Mesenchymal stem cell (in vitro differentiated cells and primary cell): ENCODE measurements around the gene CBLB.

Experiments
- DNase-seq: peaks from one replicate; pipeline ENCODE4 v3.0.0-alpha.2; 2013
- H2AFZ ChIP-seq: one replicate; pipeline ENCODE4 v1.6.1; 2013; ENCODE audit warnings: low read depth, mild to moderate bottlenecking, control low read depth, inconsistent platforms, low read length, moderate library complexity
- H2AK5ac ChIP-seq: 2 replicates; pipeline ENCODE4 v1.6.1; 2013; ENCODE audit warnings: low read length, moderate library complexity, mild to moderate bottlenecking, inconsistent platforms; ENCODE audit not compliant: severe bottlenecking
- H2BK120ac ChIP-seq: one replicate; pipeline ENCODE4 v1.6.1; 2013; ENCODE audit warnings: low read depth, mild to moderate bottlenecking, inconsistent platforms, low read length, moderate library complexity
- H2BK12ac ChIP-seq, 2 experiments: one replicate each; pipeline ENCODE4 v1.6.1; 2013; ENCODE audit warnings: inconsistent platforms in 2 of 2, low read length in 2 of 2, mild to moderate bottlenecking in 2 of 2, moderate library complexity in 2 of 2, control low read depth in 1 of 2
- H2BK15ac ChIP-seq: one replicate; pipeline ENCODE4 v1.6.1; 2013; ENCODE audit warnings: mild to moderate bottlenecking, low read depth, inconsistent platforms; ENCODE audit not compliant: poor library complexity, severe bottlenecking
- H2BK5ac ChIP-seq: 2 replicates; pipeline ENCODE4 v1.6.1; 2013; ENCODE audit warnings: low read depth, mild to moderate bottlenecking, low read length, control low read depth, inconsistent platforms; ENCODE audit not compliant: poor library complexity, severe bottlenecking
- H3K14ac ChIP-seq, 2 experiments: one replicate each; pipeline ENCODE4 v1.6.1; 2013; ENCODE audit warnings: inconsistent platforms in 2 of 2, low read length in 2 of 2, control low read depth in 1 of 2, mild to moderate bottlenecking in 1 of 2, moderate library complexity in 1 of 2
- H3K18ac ChIP-seq, 2 experiments: one replicate each; pipeline ENCODE4 v1.6.1; 2013; ENCODE audit warnings: inconsistent platforms in 2 of 2, low read length in 2 of 2, control low read depth in 1 of 2, low read depth in 1 of 2, mild to moderate bottlenecking in 1 of 2
- H3K23ac ChIP-seq, 2 experiments: one replicate each; pipeline ENCODE4 v1.6.1; 2013; ENCODE audit warnings: inconsistent platforms in 2 of 2, low read length in 2 of 2, mild to moderate bottlenecking in 2 of 2, moderate library complexity in 2 of 2, control low read depth in 1 of 2
- H3K27ac ChIP-seq: 2 replicates; pipeline ENCODE4 v1.5.1; 2013; ENCODE audit warnings: mild to moderate bottlenecking, moderate library complexity, low read length, control low read depth, inconsistent platforms; ENCODE audit not compliant: poor library complexity, severe bottlenecking
- H3K27me3 ChIP-seq, 2 experiments: 2 replicates each; pipeline versions ENCODE4 v1.6.1 to v1.7.0; 2013; ENCODE audit warnings: low read length in 2 of 2, mild to moderate bottlenecking in 2 of 2, moderate library complexity in 2 of 2, control low read depth in 1 of 2, inconsistent platforms in 1 of 2; ENCODE audit not compliant: control insufficient read depth in 1 of 2, insufficient read depth in 1 of 2
- H3K36me3 ChIP-seq, 2 experiments: 2 replicates each; pipeline versions ENCODE4 v1.6.1 to v1.7.0; 2013; ENCODE audit warnings: low read length in 2 of 2, control low read depth in 1 of 2, inconsistent platforms in 1 of 2, low read depth in 1 of 2, mild to moderate bottlenecking in 1 of 2; ENCODE audit not compliant: insufficient read depth in 2 of 2, control insufficient read depth in 1 of 2
- H3K4ac ChIP-seq, 2 experiments: one replicate each; pipeline ENCODE4 v1.6.1; 2013; ENCODE audit warnings: inconsistent platforms in 2 of 2, low read length in 2 of 2, mild to moderate bottlenecking in 2 of 2, moderate library complexity in 2 of 2, control low read depth in 1 of 2, low read depth in 1 of 2
- H3K4me1 ChIP-seq: 2 replicates; pipeline ENCODE4 v1.6.1; 2013; ENCODE audit warnings: low read depth, low read length, control low read depth; ENCODE audit not compliant: control insufficient read depth, insufficient read depth
- H3K4me2 ChIP-seq: 2 replicates; pipeline ENCODE4 v1.6.1; 2013; ENCODE audit warnings: low read length, mild to moderate bottlenecking, inconsistent platforms; ENCODE audit not compliant: poor library complexity, severe bottlenecking
- H3K4me3 ChIP-seq, 2 experiments: 2 replicates each; pipeline versions ENCODE4 v1.5.1 to v1.7.0; 2013; ENCODE audit warnings: low read length in 2 of 2, mild to moderate bottlenecking in 2 of 2, control low read depth in 1 of 2, low read depth in 1 of 2; ENCODE audit not compliant: insufficient read depth in 1 of 2
- H3K79me1 ChIP-seq: replicated peaks from 2 replicates; pipeline ENCODE4 v1.6.1; 2013; ENCODE audit warnings: mild to moderate bottlenecking, control low read depth, low read length, inconsistent platforms; ENCODE audit not compliant: poor library complexity, severe bottlenecking
- H3K9ac ChIP-seq: 2 replicates; pipeline ENCODE4 v1.7.0; 2013; ENCODE audit warnings: mild to moderate bottlenecking, low read length, moderate library complexity
- H3K9me3 ChIP-seq: 2 replicates; pipeline ENCODE4 v1.7.0; 2013; ENCODE audit warnings: mild to moderate bottlenecking, low read length; ENCODE audit not compliant: control insufficient read depth
- H4K8ac ChIP-seq: one replicate; pipeline ENCODE4 v1.6.1; 2013; ENCODE audit warnings: inconsistent platforms, mild to moderate bottlenecking, low read length, moderate library complexity
- H4K91ac ChIP-seq: one replicate; pipeline ENCODE4 v1.6.1; 2013; ENCODE audit warnings: mild to moderate bottlenecking, low read length, inconsistent platforms
- whole genome bisulfite sequencing: methylation state at CpG from one replicate; pipeline ENCODE4 v1.1.7; 2013; ENCODE audit warnings: mixed read lengths; 5-methylcytosine and 5-hydroxymethylcytosine counted together

CBLB gene

GRCh38 chr3:105842449-105842848 lies 26.4 kb downstream of the CBLB start:
- H2AFZ ChIP-seq = no peak overlapping the region

GRCh38 chr3:105837947-105838346 lies 30.9 kb downstream of the CBLB start:
- Histone ChIP-seq H4K8ac (no peak overlapping the region), H2BK5ac (no peak overlapping the region), H3K4me1 (no peaks in the 10 kb centered on the region), H3K18ac (no peak overlapping the region), H3K9ac (no peak overlapping the region), H3K27ac (no peak overlapping the region), H2AFZ (no peak overlapping the region), H3K79me1 (peaks cover 13% of the 10 kb centered on the region), H3K9me3 (no peaks in the 10 kb centered on the region), H3K14ac (no peak overlapping the region), H3K4me2 (no peak overlapping the region), H3K36me3 (peaks cover 0 to 80% of the 10 kb centered on the region in 2 experiments), H2BK15ac (no peak overlapping the region), H2AK5ac (no peak overlapping the region), H3K23ac (no peak overlapping the region), H2BK12ac (no peak overlapping the region), H2BK120ac (no peak overlapping the region), H3K4me3 (no peak overlapping the region), H4K91ac (no peak overlapping the region), H3K4ac (no peak overlapping the region), H3K27me3 (no peaks in the 10 kb centered on the region)
- no peak for DNase-seq
- WGBS = 100% methylated on average over 1 of the region's 2 CpGs

More at GRCh38 chr3:105842449-105842848, 26.4 kb downstream of the CBLB start:
- Histone ChIP-seq H3K4me2 (no peak overlapping the region), H3K14ac (no peak overlapping the region), H3K18ac (no peak overlapping the region), H3K4me3 (no peak overlapping the region), H3K36me3 (peaks cover 0 to 65% of the 10 kb centered on the region in 2 experiments), H3K4me1 (no peaks in the 10 kb centered on the region), H3K23ac (no peak overlapping the region), H4K8ac (no peak overlapping the region), H4K91ac (no peak overlapping the region), H3K27me3 (no peaks in the 10 kb centered on the region), H3K9me3 (no peaks in the 10 kb centered on the region), H3K9ac (no peak overlapping the region), H2AK5ac (no peak overlapping the region), H2BK5ac (no peak overlapping the region), H3K27ac (no peak overlapping the region), H2BK120ac (no peak overlapping the region), H3K79me1 (peaks cover 13% of the 10 kb centered on the region), H2BK15ac (no peak overlapping the region), H3K4ac (no peak overlapping the region), H2BK12ac (no peak overlapping the region)
- 46% methylated on average over 2 of the region's 3 CpGs for WGBS
- no peak for DNase-seq

GRCh38 chr3:105837143-105837740 lies 31.6 kb downstream of the CBLB start:
- Histone ChIP-seq H4K8ac (no peak overlapping the region), H3K9me3 (no peaks in the 10 kb centered on the region), H3K4me1 (no peaks in the 10 kb centered on the region), H3K18ac (no peak overlapping the region), H3K36me3 (peaks cover 0 to 80% of the 10 kb centered on the region in 2 experiments), H4K91ac (no peak overlapping the region), H3K79me1 (peaks cover 14% of the 10 kb centered on the region), H3K4me2 (no peak overlapping the region), H2BK15ac (no peak overlapping the region), H2BK12ac (no peak overlapping the region), H2AK5ac (no peak overlapping the region), H2AFZ (no peak overlapping the region), H3K9ac (no peak overlapping the region), H3K27me3 (no peaks in the 10 kb centered on the region), H3K4me3 (peak overlapping the region in 1 of 2 experiments; percentile 3), H2BK120ac (no peak overlapping the region), H3K14ac (no peak overlapping the region), H3K4ac (no peak overlapping the region), H2BK5ac (no peak overlapping the region), H3K27ac (no peak overlapping the region), H3K23ac (no peak overlapping the region)
- WGBS = 98% methylated on average over 3 of the region's 5 CpGs
- DNase-seq = no peak

DNA sequence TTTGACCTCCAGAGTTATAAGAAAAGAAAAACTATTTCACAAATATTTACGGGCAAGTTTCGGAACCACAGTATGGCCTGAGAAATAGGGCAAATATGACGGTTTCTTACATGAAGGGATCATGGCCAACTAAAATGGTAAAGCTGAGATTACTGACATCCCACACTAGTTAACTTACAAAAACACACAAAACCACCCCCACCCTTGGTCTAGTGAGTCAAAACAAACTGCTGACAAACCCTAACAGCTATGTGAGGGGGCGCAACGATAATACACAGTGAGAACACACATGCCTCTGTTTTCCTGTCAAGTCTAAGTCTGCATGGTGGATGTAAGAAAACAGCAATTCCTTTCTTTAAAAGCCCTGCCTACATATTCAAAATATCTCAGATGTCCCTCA lies 32.3 kb downstream of the CBLB start:
- Histone ChIP-seq H3K9me3 (no peaks in the 10 kb centered on the region), H4K91ac (no peak overlapping the region), H3K27me3 (no peaks in the 10 kb centered on the region), H4K8ac (no peak overlapping the region), H3K9ac (peak overlapping the region; percentile 4), H3K4me1 (no peaks in the 10 kb centered on the region), H2BK12ac (no peak overlapping the region), H3K4me2 (no peak overlapping the region), H2AFZ (no peak overlapping the region), H2BK15ac (no peak overlapping the region), H3K27ac (no peak overlapping the region), H3K23ac (no peak overlapping the region), H3K79me1 (peaks cover 12% of the 10 kb centered on the region), H3K4me3 (peak overlapping the region in 1 of 2 experiments; percentile 3), H3K36me3 (peaks cover 0 to 76% of the 10 kb centered on the region in 2 experiments), H3K18ac (no peak overlapping the region), H2AK5ac (no peak overlapping the region), H3K4ac (no peak overlapping the region), H2BK120ac (no peak overlapping the region), H2BK5ac (no peak overlapping the region), H3K14ac (no peak overlapping the region)
- WGBS = 75% methylated on average over 5 of the region's 5 CpGs
- DNase-seq = no peak
